DND-41 (cell line): ENCODE results near the gene ZGPAT.

Source experiments
- ATAC-seq: fragments of 200-7000 bp; cut with Tn5 transposase; 3 replicates; pipeline ENCODE4 v1.9.1; 2021; ENCODE audit warnings: low read depth; ENCODE audit not compliant: insufficient read depth
- DNase-seq: peaks from one replicate; pipeline ENCODE4 v3.0.0-alpha.2; 2020
- H2AFZ ChIP-seq: 2 replicates; pipeline ENCODE4 v1.6.0; 2012; ENCODE audit warnings: low read depth, low read length
- H3K27ac ChIP-seq: 2 replicates; pipeline ENCODE4 v1.5.1; 2012; ENCODE audit warnings: low read length, inconsistent platforms
- H3K27me3 ChIP-seq: fragments of 200-600 bp; sonication (generic); 2 replicates; pipeline ENCODE4 v1.6.0; 2012; ENCODE audit warnings: low read length, mild to moderate bottlenecking, inconsistent platforms; ENCODE audit not compliant: insufficient read depth, poor library complexity
- H3K36me3 ChIP-seq: 2 replicates; pipeline ENCODE4 v1.5.1; 2012; ENCODE audit warnings: low read length, inconsistent platforms; ENCODE audit not compliant: insufficient read depth
- H3K4me1 ChIP-seq: 2 replicates; pipeline ENCODE4 v1.5.1; 2012; ENCODE audit warnings: mild to moderate bottlenecking, low read length; ENCODE audit not compliant: insufficient read depth
- H3K4me2 ChIP-seq: 2 replicates; pipeline ENCODE4 v1.6.0; 2012; ENCODE audit warnings: mild to moderate bottlenecking, moderate library complexity, low read length, inconsistent platforms; ENCODE audit not compliant: insufficient read depth
- H3K4me3 ChIP-seq, 2 experiments: fragments of 200-600 bp in 1 of 2; shearing (Covaris generic) in 1 of 2; 2 replicates each; pipeline ENCODE4 v1.5.1; 2012 to 2016; ENCODE audit warnings: inconsistent platforms in 2 of 2, low read length in 2 of 2, mild to moderate bottlenecking in 2 of 2, low read depth in 1 of 2, moderate library complexity in 1 of 2
- H3K79me2 ChIP-seq: 2 replicates; pipeline ENCODE4 v1.6.0; 2012; ENCODE audit warnings: low read length, inconsistent platforms; ENCODE audit not compliant: insufficient read depth
- H3K9ac ChIP-seq: 2 replicates; pipeline ENCODE4 v1.6.0; 2012; ENCODE audit warnings: low read depth, mild to moderate bottlenecking, inconsistent platforms, low read length, moderate library complexity
- H3K9me3 ChIP-seq: 2 replicates; pipeline ENCODE4 v1.5.1; 2012; ENCODE audit warnings: low read length, moderate library complexity, mild to moderate bottlenecking, inconsistent platforms; ENCODE audit not compliant: insufficient read depth, severe bottlenecking
- H4K20me1 ChIP-seq: 2 replicates; pipeline ENCODE4 v1.6.0; 2012; ENCODE audit warnings: low read length; ENCODE audit not compliant: insufficient read depth
- CTCF ChIP-seq: IDR thresholded peaks from 2 replicates; pipeline ENCODE4 v1.5.1; 2012; ENCODE audit warnings: borderline replicate concordance, low read length, moderate library complexity, mild to moderate bottlenecking; ENCODE audit not compliant: poor library complexity, severe bottlenecking; ENCODE audit errors: extremely low read depth
- EZH2 ChIP-seq: IDR thresholded peaks from 3 replicates; pipeline ENCODE4 v1.6.1; 2012; ENCODE audit warnings: borderline replicate concordance, low read depth, mild to moderate bottlenecking, moderate library complexity, low read length, inconsistent platforms; ENCODE audit not compliant: severe bottlenecking

ZGPAT gene

GRCh38 chr20:63662813-63663189, 45.0 kb upstream of the ZGPAT start:
- Histone ChIP-seq H3K36me3 (peaks cover 77% of the 10 kb centered on the region), H3K4me2 (no peak overlapping the region), H3K4me3 (no peak overlapping the region), H3K4me1 (peaks cover 22% of the 10 kb centered on the region), H2AFZ (no peak overlapping the region), H3K27me3 (no peaks in the 10 kb centered on the region), H3K79me2 (peaks cover 60% of the 10 kb centered on the region), H3K9me3 (no peaks in the 10 kb centered on the region), H4K20me1 (peaks cover 27% of the 10 kb centered on the region; the same call in 1 of the 2 replicates), H3K9ac (no peak overlapping the region), H3K27ac (no peak overlapping the region)
- ATAC-seq (no peak), DNase-seq (no peak)
- TF ChIP-seq EZH2 (no peak), CTCF (no peak)

GRCh38 chr20:63663332-63664066, 44.3 kb upstream of the ZGPAT start:
- no peak overlapping the region for H3K9ac ChIP-seq
- DNase-seq, result no peak
- H3K36me3 ChIP-seq, result peaks cover 84% of the 10 kb centered on the region
- H3K27ac ChIP-seq, result no peak overlapping the region
- no peak for ATAC-seq
- TF ChIP-seq CTCF (no peak), EZH2 (no peak)
- peaks cover 58% of the 10 kb centered on the region for H3K79me2 ChIP-seq
- H3K27me3 ChIP-seq, result no peaks in the 10 kb centered on the region
- H3K4me2 ChIP-seq, result no peak overlapping the region
- no peak overlapping the region for H2AFZ ChIP-seq
- peaks cover 27% of the 10 kb centered on the region; the same call in 1 of the 2 replicates for H4K20me1 ChIP-seq
- H3K4me3 ChIP-seq, result no peak overlapping the region
- peaks cover 20% of the 10 kb centered on the region for H3K4me1 ChIP-seq
- H3K9me3 ChIP-seq, result no peaks in the 10 kb centered on the region

- H3K4me2 ChIP-seq, result no peak overlapping the region
- no peak overlapping the region for H3K9ac ChIP-seq
- H3K36me3 ChIP-seq, result peaks cover 92% of the 10 kb centered on the region
- peaks cover 14% of the 10 kb centered on the region for H3K4me1 ChIP-seq
- H3K79me2 ChIP-seq, result peaks cover 50% of the 10 kb centered on the region
- no peak for TF ChIP-seq CTCF
- TF ChIP-seq EZH2, result no peak
- H2AFZ ChIP-seq, result no peak overlapping the region
- DNase-seq, result no peak
- H3K4me3 ChIP-seq, result no peak overlapping the region
- no peak overlapping the region for H3K27ac ChIP-seq
- no peak for ATAC-seq
- H3K27me3 ChIP-seq, result no peaks in the 10 kb centered on the region
- peaks cover 23% of the 10 kb centered on the region; the same call in 1 of the 2 replicates for H4K20me1 ChIP-seq
- no peaks in the 10 kb centered on the region for H3K9me3 ChIP-seq
These were observed 43.5 kb upstream of the ZGPAT start for GRCh38 chr20:63664143-63664851.
